Iris pigment epithelial cell (primary cell): ENCODE measurements around the gene ADA.
A peak's percentile ranks its signal among the peaks of the same experiment; 100 is the strongest.
"Not testable (repeated sequence)": the region's sequence is repeated elsewhere in the genome, so short reads cannot be mapped to it uniquely, and the experiment has no call there.

ENCODE experiments used
- DNase-seq: peaks from one replicate; pipeline ENCODE4 v3.0.0-alpha.2; 2011; ENCODE audit warnings: low read depth

Gene ADA

DNA sequence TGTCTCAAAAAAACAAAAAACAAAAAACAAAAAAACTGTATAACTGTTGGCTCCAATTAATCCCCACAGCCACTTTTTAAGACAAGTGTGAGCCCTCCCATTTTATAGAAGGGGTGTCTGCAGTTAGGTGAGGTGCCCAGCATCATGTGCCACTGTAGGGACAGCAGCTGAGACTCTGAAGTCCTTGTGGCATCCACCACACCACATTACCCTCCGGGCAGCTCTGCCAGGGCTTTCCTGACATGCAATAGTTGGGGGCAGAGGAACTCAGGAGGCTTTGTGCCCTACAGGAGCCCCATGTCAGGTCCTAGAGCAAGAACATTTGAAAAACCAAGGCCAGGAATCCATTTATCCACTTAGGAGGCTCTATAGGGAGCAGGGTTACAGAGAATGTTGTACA lies 51.8 kb downstream of the ADA start:
- DNase-seq = no peak

DNA sequence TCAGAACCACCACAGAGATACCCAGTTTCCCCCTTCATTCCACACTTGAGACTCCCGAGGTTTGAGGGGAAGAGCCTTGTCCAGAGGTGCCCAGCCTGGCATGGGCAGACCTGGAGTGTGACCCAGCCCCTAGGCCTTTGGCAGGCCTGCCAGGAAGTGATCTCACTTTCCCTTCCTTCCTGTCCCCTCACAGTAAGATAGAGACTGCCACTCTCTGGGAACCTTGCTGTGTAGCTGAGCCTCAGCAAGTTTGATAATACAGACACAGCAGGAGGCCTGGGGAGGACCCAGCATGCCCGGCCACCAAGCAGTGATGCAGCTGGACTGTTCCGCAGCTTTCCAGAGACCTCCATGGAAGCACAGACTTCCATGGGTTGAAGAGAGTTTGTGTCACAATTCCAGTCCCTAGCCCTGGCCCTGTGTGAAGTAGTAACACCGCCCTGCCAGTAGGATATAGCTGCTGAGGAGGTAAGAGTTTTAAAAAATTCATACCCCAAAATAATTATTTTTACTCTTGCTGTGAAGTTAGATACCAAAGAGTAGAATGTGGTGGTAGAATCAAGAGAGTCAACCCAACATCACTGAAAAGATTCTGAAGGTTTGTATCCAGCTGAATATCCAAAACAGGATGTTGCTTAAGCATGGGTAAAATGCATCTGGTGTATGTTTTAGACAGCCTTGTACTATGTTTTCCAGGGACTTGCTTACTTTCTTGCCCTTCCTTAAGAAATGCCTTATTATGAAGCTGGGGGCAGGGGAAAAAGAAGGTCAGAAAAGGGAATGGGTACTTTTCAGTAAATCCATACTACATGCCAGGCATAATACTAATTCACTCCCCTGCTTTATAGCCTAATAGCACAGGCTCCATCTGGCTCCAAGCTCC lies 52.8 kb downstream of the ADA start:
- peak; percentile 18 for DNase-seq

GRCh38 chr20:44597930-44598329 lies 53.6 kb downstream of the ADA start:
- DNase-seq = no peak

GRCh38 chr20:44597516-44597915 lies 54.0 kb downstream of the ADA start:
- no peak for DNase-seq

GRCh38 chr20:44596876-44597275 lies 54.6 kb downstream of the ADA start:
- no peak for DNase-seq

DNA sequence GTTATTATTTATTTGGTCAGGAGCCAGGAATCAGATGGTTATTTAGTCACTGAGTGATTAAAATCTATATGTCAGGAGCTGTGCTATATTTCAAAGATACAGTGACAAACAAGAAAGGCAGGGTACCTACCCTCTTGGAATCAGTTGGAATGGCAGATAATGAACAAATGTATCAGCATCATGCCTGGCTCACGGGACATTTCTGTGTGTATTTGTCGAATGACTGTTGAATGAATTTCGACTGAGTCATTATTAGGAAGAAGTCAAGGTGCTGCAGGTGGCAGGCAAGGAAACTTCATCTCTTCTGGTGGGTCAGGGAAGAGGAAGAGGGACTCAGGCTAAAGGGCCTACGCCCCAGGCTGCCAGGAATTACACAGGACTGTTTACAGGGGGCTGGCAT lies 55.5 kb downstream of the ADA start:
- no peak for DNase-seq

GRCh38 chr20:44594730-44595129 lies 56.8 kb downstream of the ADA start:
- peak; percentile 76 for DNase-seq

DNA sequence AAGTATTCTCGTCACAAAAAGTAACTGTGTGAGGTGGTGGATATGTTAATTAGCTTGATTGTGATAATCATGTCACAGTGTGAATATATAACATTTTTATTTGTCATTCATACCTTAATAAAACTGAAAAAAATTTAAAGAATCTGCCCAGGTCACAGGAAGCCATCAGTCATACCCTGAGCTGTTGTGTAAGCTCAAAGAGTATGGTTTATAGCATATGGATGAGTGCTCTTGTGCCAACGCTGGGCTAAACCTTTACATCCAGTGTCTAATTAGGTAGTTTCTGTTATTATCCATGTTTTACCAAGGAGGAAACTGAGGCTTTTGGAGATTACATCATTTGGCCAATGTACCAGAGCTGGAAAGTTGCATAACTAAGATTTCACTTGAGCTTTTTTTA lies 57.7 kb downstream of the ADA start:
- no peak for DNase-seq

GRCh38 chr20:44592366-44592765 lies 59.1 kb downstream of the ADA start:
- no peak for DNase-seq

- no peak for DNase-seq
These were observed 60.3 kb downstream of the ADA start for GRCh38 chr20:44590980-44591778.

- no peak for DNase-seq
These were observed 62.0 kb downstream of the ADA start for GRCh38 chr20:44589537-44589936.

DNA sequence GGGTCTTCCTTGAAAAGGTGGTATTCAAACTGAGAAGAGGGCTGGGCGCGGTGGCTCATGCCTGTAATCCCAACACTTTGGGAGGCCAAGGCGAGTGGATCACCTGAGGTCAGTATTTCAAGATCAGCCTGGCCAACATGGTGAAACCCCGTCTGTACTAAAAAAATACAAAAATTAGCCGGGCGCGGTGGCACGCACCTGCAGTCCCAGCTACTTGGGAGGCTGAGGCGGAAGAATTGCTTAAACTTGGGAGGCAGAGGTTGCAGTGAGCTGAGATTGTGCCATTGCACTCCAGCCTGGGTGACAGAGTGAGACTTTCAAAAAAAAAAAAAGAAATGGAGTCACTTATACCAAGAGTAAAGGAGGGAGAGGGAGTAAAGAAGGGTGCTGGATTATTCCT lies 63.2 kb downstream of the ADA start:
- DNase-seq = not testable (repeated sequence)

- DNase-seq = peak; percentile 18
These were observed 64.2 kb downstream of the ADA start for GRCh38 chr20:44587035-44587980.

DNA sequence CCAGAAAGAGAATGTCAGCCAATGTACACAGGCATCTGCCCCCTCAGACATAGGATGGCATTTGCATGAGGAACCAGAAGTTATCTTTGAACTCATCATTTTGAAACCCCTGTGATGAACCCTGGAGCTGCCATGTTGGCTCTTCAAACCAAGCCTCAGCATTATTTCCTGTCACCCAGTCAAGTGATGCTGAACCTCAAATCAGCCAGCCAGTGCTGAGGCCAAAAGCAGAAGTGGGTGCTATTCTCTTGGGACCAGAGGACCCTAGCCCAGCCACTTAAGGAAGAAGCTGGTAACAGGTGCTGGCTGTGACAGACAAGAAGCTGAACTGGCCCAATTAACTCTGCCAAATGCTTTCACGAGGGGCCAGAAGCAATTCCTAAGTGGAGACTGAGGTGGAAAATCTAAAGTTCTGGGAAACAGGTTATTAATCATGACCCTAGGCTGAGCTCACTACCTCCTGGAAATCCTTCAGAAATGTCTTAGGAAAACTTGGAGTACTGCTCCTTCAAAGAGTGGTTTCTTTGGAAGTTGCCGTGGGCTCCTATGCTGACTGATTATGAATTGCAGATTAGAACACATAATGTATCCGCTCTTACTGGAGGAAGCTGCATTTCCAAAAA lies 65.1 kb downstream of the ADA start:
- DNase-seq = no peak

GRCh38 chr20:44585057-44585963 lies 66.2 kb downstream of the ADA start:
- no peak for DNase-seq

- no peak for DNase-seq
These were observed 67.3 kb downstream of the ADA start for GRCh38 chr20:44584162-44584561.

DNA sequence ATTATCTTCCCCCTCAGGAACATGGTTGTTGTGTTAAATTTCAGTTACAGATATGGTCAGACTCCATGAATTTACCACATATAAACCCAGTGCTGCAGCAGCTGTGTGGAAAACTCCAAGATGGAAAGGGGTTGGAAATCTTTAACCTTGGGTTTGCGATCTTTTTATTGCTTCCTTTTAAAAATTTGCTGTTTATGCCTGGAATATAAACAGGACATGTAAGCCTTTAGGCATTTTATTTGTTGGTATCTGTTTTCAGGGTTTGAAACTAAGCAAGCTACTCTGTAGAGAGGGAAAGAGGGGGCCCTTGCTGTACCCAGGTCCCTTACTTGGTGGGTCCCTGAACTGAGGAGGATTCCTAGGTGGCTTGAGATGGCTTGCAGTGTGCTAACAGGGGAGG lies 68.3 kb downstream of the ADA start:
- DNase-seq = no peak

- peak; percentile 84 for DNase-seq
These were observed 69.0 kb downstream of the ADA start, which contains the start of gene PKIG for GRCh38 chr20:44582311-44583025. TSS of gene PKIG (plus strand) at chr20:44582579. CDS start at chr20:44614557, 31,978 bp downstream.

GRCh38 chr20:44581515-44581914 lies 70.0 kb downstream of the ADA start:
- no peak for DNase-seq
